ENCODE measurements around the gene GAA. TPM values are rescaled to one million over a fixed set of nuclear protein-coding genes. Genes with fewer than 3 reads are reported as not detected.

The GAA gene
- total RNA-seq, 1 donor from 2014 or later = 15.2 TPM

GRCh38 chr17:80119839-80120238 is 18.5 kb downstream of the GAA start:
- H3K4me3 ChIP-seq = no peak overlapping the region
- H4K20me1 ChIP-seq (ENCODE audit: low read depth) = no peaks in the 10 kb centered on the region
- H3K36me3 ChIP-seq = no peaks in the 10 kb centered on the region
- no peak for DNase-seq (ENCODE audit: low spot score)
- no peaks in the 10 kb centered on the region for H3K79me2 ChIP-seq (ENCODE audit: low read depth)
- Mint-ChIP-seq H3K27me3 (ENCODE audit: insufficient read depth, low read depth) (no peaks in the 10 kb centered on the region), H3K36me3 (peaks cover 8% of the 10 kb centered on the region), H3K4me3 (no peak overlapping the region), H3K9me3 (peaks cover 3% of the 10 kb centered on the region), H3K4me1 (peaks cover 23% of the 10 kb centered on the region), H3K27ac (no peak overlapping the region)
- peaks cover 8% of the 10 kb centered on the region for H3F3A ChIP-seq (ENCODE audit: low read depth)
- H3K4me2 ChIP-seq = no peak overlapping the region
- no peaks in the 10 kb centered on the region for H3K9me3 ChIP-seq (ENCODE audit: low read depth)
- TF ChIP-seq EZH2phosphoT487 (IDR thresholded peaks at IDR 0.05) (no peak), EZH2 (IDR thresholded peaks at IDR 0.05) (no peak)
- TF ChIP-seq, protein P1, sequence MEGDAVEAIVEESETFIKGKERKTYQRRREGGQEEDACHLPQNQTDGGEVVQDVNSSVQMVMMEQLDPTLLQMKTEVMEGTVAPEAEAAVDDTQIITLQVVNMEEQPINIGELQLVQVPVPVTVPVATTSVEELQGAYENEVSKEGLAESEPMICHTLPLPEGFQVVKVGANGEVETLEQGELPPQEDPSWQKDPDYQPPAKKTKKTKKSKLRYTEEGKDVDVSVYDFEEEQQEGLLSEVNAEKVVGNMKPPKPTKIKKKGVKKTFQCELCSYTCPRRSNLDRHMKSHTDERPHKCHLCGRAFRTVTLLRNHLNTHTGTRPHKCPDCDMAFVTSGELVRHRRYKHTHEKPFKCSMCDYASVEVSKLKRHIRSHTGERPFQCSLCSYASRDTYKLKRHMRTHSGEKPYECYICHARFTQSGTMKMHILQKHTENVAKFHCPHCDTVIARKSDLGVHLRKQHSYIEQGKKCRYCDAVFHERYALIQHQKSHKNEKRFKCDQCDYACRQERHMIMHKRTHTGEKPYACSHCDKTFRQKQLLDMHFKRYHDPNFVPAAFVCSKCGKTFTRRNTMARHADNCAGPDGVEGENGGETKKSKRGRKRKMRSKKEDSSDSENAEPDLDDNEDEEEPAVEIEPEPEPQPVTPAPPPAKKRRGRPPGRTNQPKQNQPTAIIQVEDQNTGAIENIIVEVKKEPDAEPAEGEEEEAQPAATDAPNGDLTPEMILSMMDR (IDR thresholded peaks at IDR 0.05) = no peak
- H3K9ac ChIP-seq = no peak overlapping the region
- H3K4me1 ChIP-seq = peaks cover 11% of the 10 kb centered on the region
- no peak overlapping the region for H2AFZ ChIP-seq (replicated peaks)
- H3K27me3 ChIP-seq = no peaks in the 10 kb centered on the region
- no peak overlapping the region for H3K27ac ChIP-seq

DNA sequence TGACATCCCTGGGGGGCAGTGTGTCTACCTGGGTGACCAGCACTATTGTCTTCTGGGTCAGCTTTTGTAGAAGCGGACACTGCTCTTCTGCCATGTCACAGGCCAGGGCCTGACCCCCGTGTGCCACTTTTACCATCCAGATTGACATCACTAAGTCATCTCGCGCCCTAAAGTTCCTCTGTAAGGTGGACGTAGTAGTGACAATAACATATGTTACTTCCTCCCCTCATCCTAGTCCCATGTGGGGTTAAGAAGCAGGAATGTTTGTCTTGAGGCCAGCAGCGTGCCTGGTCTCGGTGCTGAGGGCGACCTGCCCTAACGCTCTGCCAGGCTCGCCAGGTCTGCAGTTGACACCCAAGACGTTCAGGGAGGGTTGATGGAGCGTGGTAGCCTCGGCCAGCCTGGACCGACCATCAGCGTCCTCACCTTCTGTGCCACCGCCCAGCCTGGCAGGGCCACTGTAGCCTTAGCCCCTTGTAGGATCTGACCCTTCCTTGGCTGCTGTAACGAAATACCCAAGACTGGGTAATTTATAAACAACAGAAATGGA is 20.7 kb downstream of the GAA start:
- Histone ChIP-seq H3F3A (ENCODE audit: low read depth) (peaks cover 8% of the 10 kb centered on the region), H3K27ac (no peak overlapping the region), H3K4me3 (no peak overlapping the region), H3K9me3 (ENCODE audit: low read depth) (no peaks in the 10 kb centered on the region), H3K36me3 (no peaks in the 10 kb centered on the region), H3K27me3 (no peaks in the 10 kb centered on the region), H3K4me1 (peaks cover 11% of the 10 kb centered on the region), H3K4me2 (no peak overlapping the region), H3K79me2 (ENCODE audit: low read depth) (no peaks in the 10 kb centered on the region), H4K20me1 (ENCODE audit: low read depth) (no peaks in the 10 kb centered on the region), H3K9ac (no peak overlapping the region), H2AFZ (replicated peaks) (no peak overlapping the region)
- Mint-ChIP-seq H3K4me1 (peaks cover 15% of the 10 kb centered on the region), H3K27me3 (ENCODE audit: insufficient read depth, low read depth) (peaks cover 6% of the 10 kb centered on the region), H3K4me3 (peak overlapping the region; percentile 13), H3K9me3 (no peaks in the 10 kb centered on the region), H3K36me3 (no peaks in the 10 kb centered on the region), H3K27ac (no peak overlapping the region)
- TF ChIP-seq, protein P1 (IDR thresholded peaks at IDR 0.05) = no peak
- TF ChIP-seq EZH2 (IDR thresholded peaks at IDR 0.05) (no peak), EZH2phosphoT487 (IDR thresholded peaks at IDR 0.05) (no peak)
- DNase-seq (ENCODE audit: low spot score) = no peak

DNA sequence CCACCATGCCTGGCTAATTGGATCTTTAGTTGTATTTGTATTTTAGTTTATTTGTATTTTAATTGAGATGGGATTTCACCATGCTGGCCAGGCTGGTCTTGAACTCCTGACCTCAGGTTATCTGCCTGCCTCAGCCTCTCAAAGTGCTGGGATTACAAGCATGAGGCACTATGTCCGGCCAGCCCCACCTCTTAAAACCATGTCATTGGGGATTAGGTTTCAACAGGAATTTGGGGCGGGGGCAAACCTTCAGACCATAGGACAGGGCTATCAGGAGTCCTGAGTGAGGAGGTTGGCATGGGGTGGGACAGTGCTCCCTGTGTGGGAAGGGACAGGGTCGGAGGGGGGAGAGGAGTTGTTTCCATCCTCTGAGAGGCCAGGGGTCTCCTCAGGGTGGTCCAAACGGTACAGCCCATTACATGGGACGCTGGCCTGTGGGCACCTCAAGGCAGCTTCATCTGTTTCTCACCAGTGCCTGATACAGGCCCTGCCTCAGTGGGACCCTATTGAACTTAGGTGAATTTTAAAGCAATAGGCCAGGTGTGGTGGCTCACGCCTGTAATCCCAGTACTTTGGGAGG is 21.6 kb downstream of the GAA start:
- H3K27me3 Mint-ChIP-seq (ENCODE audit: insufficient read depth, low read depth) = peaks cover 6% of the 10 kb centered on the region
- H3K4me1 Mint-ChIP-seq = peaks cover 15% of the 10 kb centered on the region
- Histone ChIP-seq H3K27me3 (no peaks in the 10 kb centered on the region), H2AFZ (replicated peaks) (no peak overlapping the region), H3K9me3 (ENCODE audit: low read depth) (no peaks in the 10 kb centered on the region), H3K4me2 (no peak overlapping the region), H3K27ac (no peak overlapping the region), H4K20me1 (ENCODE audit: low read depth) (no peaks in the 10 kb centered on the region), H3K79me2 (ENCODE audit: low read depth) (no peaks in the 10 kb centered on the region), H3K4me1 (peaks cover 11% of the 10 kb centered on the region), H3K36me3 (no peaks in the 10 kb centered on the region), H3K4me3 (no peak overlapping the region), H3K9ac (no peak overlapping the region), H3F3A (ENCODE audit: low read depth) (peaks cover 8% of the 10 kb centered on the region)
- no peaks in the 10 kb centered on the region for H3K36me3 Mint-ChIP-seq
- no peaks in the 10 kb centered on the region for H3K9me3 Mint-ChIP-seq
- H3K27ac Mint-ChIP-seq = peak overlapping the region; percentile 37
- TF ChIP-seq, protein P1 (IDR thresholded peaks at IDR 0.05) = no peak
- TF ChIP-seq EZH2 (IDR thresholded peaks at IDR 0.05) (no peak), EZH2phosphoT487 (IDR thresholded peaks at IDR 0.05) (no peak)
- H3K4me3 Mint-ChIP-seq = no peak overlapping the region
- no peak for DNase-seq (ENCODE audit: low spot score)
